Common myeloid progenitor, CD34-positive (primary cell): ENCODE data around the gene TRPV6.

Source experiments
- CTCF ChIA-PET: fragments of 350-600 bp; sonication (Branson Sonifier 250); formaldehyde crosslinking; loops from one replicate; lab custom pipeline; 2021; ENCODE audit warnings: antibody characterized with exemption; lab: Charles Lee
- POLR2A ChIA-PET: fragments of 350-600 bp; sonication (Branson Sonifier 250); formaldehyde crosslinking; loops from one replicate; lab custom pipeline; 2021; ENCODE audit warnings: antibody characterized with exemption; lab: Charles Lee
- DNase-seq, 3 donors: peaks; one replicate each; pipeline versions ENCODE4 v3.0.0 to v3.0.0-alpha.2; 2013
- H3K27ac ChIP-seq, 2 experiments: 1 replicate in 1 of 2; 2 replicates in 1 of 2; pipeline ENCODE4 v1.7.0; 2013; ENCODE audit warnings: inconsistent platforms in 2 of 2, low read length in 2 of 2, mild to moderate bottlenecking in 2 of 2, low read depth in 1 of 2, moderate library complexity in 1 of 2; ENCODE audit not compliant: severe bottlenecking in 2 of 2, insufficient read depth in 1 of 2, poor library complexity in 1 of 2
- H3K27me3 ChIP-seq, 5 experiments: replicated peaks in 2 of 5; 1 replicate in 3 of 5; 2 replicates in 2 of 5; pipeline versions ENCODE4 v1.6.1 to v1.7.0; 2013; ENCODE audit warnings: low read length in 4 of 5, mild to moderate bottlenecking in 2 of 5, moderate library complexity in 2 of 5, inconsistent platforms in 1 of 5; ENCODE audit not compliant: insufficient read depth in 5 of 5, control insufficient read depth in 4 of 5
- H3K36me3 ChIP-seq, 4 experiments: 1 replicate in 2 of 4; 2 replicates in 2 of 4; pipeline versions ENCODE4 v1.6.1 to v1.7.0; 2013; ENCODE audit warnings: low read length in 3 of 4, control low read depth in 1 of 4, mild to moderate bottlenecking in 1 of 4; ENCODE audit not compliant: control insufficient read depth in 4 of 4, insufficient read depth in 4 of 4
- H3K4me1 ChIP-seq, 4 experiments: 1 replicate in 3 of 4; 2 replicates in 1 of 4; pipeline versions ENCODE4 v1.6.1 to v1.7.1; 2013; ENCODE audit warnings: low read length in 3 of 4, mild to moderate bottlenecking in 3 of 4, control low read depth in 1 of 4, inconsistent platforms in 1 of 4, moderate library complexity in 1 of 4; ENCODE audit not compliant: control insufficient read depth in 4 of 4, insufficient read depth in 4 of 4; ENCODE audit errors: control extremely low read depth in 1 of 4
- H3K4me3 ChIP-seq, 7 experiments: 1 replicate in 4 of 7; 2 replicates in 3 of 7; pipeline versions ENCODE4 v1.5.1 to v1.7.0; 2013; ENCODE audit warnings: mild to moderate bottlenecking in 7 of 7, low read length in 6 of 7, moderate library complexity in 6 of 7, inconsistent platforms in 2 of 7, low read depth in 2 of 7, control low read depth in 1 of 7; ENCODE audit not compliant: insufficient read depth in 4 of 7, control insufficient read depth in 1 of 7; ENCODE audit errors: extremely low read depth in 1 of 7
- H3K9me3 ChIP-seq, 5 experiments: 1 replicate in 4 of 5; 2 replicates in 1 of 5; pipeline versions ENCODE4 v1.6.1 to v1.7.1; 2013; ENCODE audit warnings: low read length in 4 of 5, mild to moderate bottlenecking in 2 of 5, inconsistent platforms in 1 of 5, low read depth in 1 of 5, moderate library complexity in 1 of 5; ENCODE audit not compliant: control insufficient read depth in 4 of 5, insufficient read depth in 2 of 5; ENCODE audit errors: control extremely low read depth in 1 of 5
- WGBS: methylation state at CpG from one replicate; pipeline ENCODE4 v1.1.5; 2013; ENCODE audit not compliant: insufficient coverage; 5-methylcytosine and 5-hydroxymethylcytosine counted together

The TRPV6 gene

DNA sequence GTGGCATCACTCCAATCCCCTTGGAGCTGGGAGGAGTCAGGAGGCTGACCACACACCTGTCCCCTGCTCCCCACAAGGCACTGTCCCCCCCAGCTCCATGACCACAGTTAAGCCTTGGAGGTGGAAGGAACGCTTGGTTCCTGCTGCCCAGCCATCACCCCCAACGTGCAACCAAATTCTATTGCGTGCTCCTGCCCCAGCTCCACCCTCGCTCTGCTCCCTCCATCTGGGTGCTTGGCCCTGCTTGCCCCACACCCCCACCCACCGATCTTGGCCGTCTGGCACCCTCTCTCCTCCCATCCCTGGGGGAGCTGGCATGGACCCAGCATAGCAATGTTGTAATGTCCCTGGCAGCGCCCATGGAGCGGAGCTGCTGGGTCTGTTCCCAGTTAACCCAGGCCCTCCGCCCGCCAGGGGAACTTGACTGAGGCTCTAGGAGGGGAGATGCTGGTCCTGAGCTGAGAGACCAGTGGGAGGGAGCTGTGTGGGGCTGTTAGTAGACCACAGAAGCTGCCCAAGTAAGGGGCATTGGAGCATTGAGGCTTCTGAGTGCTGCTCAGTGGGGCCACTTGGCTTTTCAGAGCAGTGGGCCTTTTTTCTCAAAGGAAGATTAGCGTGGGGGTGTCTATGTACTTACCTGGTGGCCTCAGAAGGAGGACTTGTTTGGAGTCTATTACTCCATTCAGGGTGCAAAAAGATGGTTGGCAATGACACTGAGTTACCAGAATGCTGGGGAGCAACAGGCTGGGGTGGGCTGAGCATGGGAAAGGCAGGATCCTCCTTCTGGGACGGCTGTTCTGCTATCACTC, 29.6 kb downstream of the TRPV6 start:
- Histone ChIP-seq H3K4me3 (peak overlapping the region in 5 of 7 experiments; percentile 77 to 91 (median 84)), H3K9me3 (no peaks in the 10 kb centered on the region), H3K27me3 (no peaks in the 10 kb centered on the region), H3K36me3 (no peaks in the 10 kb centered on the region), H3K4me1 (peaks cover 5 to 33% (median 18%) of the 10 kb centered on the region in 4 experiments), H3K27ac (no peak overlapping the region)
- WGBS, result 83% methylated on average over 8 of the region's 12 CpGs
- no peak for DNase-seq
- CTCF ChIA-PET, result interaction anchor here (0.8 to 2.3 kb wide), 8 partner anchors 9 to 225 kb away, joined by 3 to 12 read pairs (median 4); no protein-coding TSS in a partner anchor
- POLR2A ChIA-PET, result no interaction called here

- no peak overlapping the region for H3K27ac ChIP-seq
- 12% methylated on average over 37 of the region's 43 CpGs for WGBS
- H3K9me3 ChIP-seq, result no peaks in the 10 kb centered on the region
- ChIA-PET POLR2A (no interaction called here), CTCF (interaction anchor here (0.8 to 2.3 kb wide), 12 partner anchors 9 to 224 kb away, joined by 3 to 12 read pairs (median 4); no protein-coding TSS in a partner anchor)
- H3K36me3 ChIP-seq, result no peaks in the 10 kb centered on the region
- peak in 1 of 3 donors; percentile 50 for DNase-seq
- H3K27me3 ChIP-seq, result no peaks in the 10 kb centered on the region
- H3K4me1 ChIP-seq, result peaks cover 5 to 33% (median 18%) of the 10 kb centered on the region in 4 experiments
- H3K4me3 ChIP-seq, result peak overlapping the region; percentile 77 to 96 (median 84)
Measured at GRCh38 chr7:142855114-142855743, 30.3 kb downstream of the TRPV6 start.

DNA sequence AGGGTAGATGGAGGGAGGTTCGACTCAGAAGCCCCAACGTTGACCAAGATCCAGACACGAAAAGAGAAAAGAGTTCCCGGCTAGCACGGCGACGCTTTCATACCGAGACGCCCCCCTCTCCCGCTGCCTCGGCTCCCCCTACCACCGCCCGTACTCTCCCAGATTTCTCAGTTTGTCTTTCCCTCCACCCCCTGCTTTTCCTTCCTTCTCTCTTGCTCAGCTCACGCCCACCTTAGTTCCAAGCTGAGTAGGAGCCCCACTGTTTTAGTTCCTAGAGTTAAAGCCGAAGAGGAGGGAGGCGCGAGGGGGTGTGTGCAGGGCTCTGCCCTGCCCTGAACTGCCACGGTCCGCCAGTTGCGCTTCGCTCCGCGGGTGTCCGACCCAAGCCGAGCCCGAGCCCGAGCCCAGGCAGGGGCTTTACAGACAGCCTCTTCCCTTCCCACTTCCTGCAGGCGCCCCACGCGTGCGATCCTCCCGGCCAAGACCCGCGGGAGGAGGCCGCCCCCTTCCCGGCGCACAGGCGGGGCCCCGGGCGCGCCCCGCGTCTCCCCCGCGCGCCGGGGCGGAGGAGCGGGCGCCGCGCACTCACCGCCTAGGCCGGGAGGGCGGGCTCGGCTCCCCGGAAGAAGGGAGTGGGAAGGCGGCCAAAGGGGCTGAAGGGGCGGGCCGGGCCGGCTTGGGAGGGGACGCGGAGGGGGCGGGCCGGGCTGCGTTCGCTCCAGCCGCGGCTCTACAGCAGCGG, 31.0 kb downstream of the TRPV6 start, which contains the start of gene EPHB6:
Gene EPHB6 (plus strand): TSS at position 705 of the 742 bp plus-strand sequence. CDS start 8,152 bp downstream, outside the sequence.
- under 1% methylated on average over 32 of the region's 70 CpGs for WGBS
- peak; percentile 50 to 82 (median 70) for DNase-seq

GRCh38 chr7:142853739-142854371, 31.7 kb downstream of the TRPV6 start:
- Histone ChIP-seq H3K36me3 (no peaks in the 10 kb centered on the region), H3K9me3 (no peaks in the 10 kb centered on the region), H3K4me3 (peak overlapping the region; percentile 77 to 96 (median 84)), H3K27ac (no peak overlapping the region), H3K4me1 (peaks cover 5 to 31% (median 18%) of the 10 kb centered on the region in 4 experiments), H3K27me3 (no peaks in the 10 kb centered on the region)
- ChIA-PET CTCF (interaction anchor here (0.7 to 2.3 kb wide), 11 partner anchors 9 to 152 kb away, joined by 3 to 12 read pairs (median 4); no protein-coding TSS in a partner anchor), POLR2A (no interaction called here)
- DNase-seq, result peak; percentile 84 to 94 (median 90)
- WGBS, result 0% methylated on average over 14 of the region's 23 CpGs

More for the DNA sequence above, 31.0 kb downstream of the TRPV6 start, which contains the start of gene EPHB6:
- Histone ChIP-seq H3K36me3 (no peaks in the 10 kb centered on the region), H3K4me1 (peaks cover 5 to 33% (median 18%) of the 10 kb centered on the region in 4 experiments), H3K27ac (peak within 1 kb of the TSS; percentile 28 to 54), H3K4me3 (peak within 1 kb of the TSS; percentile 77 to 96 (median 84)), H3K9me3 (no peaks in the 10 kb centered on the region), H3K27me3 (no peaks in the 10 kb centered on the region)
- POLR2A ChIA-PET, result no interaction called here
- CTCF ChIA-PET, result interaction anchor here (0.8 to 2.3 kb wide), 10 partner anchors 8 to 152 kb away, joined by 3 to 12 read pairs (median 5); no protein-coding TSS in a partner anchor

DNA sequence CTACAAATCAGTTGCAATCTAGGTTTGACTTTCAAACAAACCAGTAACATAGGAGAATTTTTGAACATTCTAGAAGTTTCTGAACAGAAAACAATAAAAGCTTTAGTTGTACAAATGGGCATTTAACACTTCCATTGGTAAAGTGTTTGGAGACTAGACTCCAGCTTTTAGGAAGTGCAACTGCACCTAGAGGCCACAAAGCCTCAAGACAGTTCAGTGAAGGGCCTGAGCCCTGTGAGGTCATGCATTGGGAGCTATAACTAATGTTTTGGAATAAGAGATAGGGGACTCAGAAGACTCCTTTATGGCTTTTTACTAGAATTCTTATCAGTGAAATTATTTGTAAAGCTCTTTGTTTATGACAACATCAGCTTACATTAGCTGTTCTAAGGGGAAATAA, 33.6 kb downstream of the TRPV6 start:
- POLR2A ChIA-PET, result no interaction called here

GRCh38 chr7:142851269-142851668, 34.3 kb downstream of the TRPV6 start:
- CTCF ChIA-PET, result interaction anchor here (1.2 to 2.5 kb wide), 9 partner anchors 9 to 247 kb away, joined by 3 to 18 read pairs (median 5); no protein-coding TSS in a partner anchor
- Histone ChIP-seq H3K4me1 (peaks cover 5 to 29% (median 17%) of the 10 kb centered on the region in 4 experiments), H3K27me3 (no peaks in the 10 kb centered on the region), H3K36me3 (no peaks in the 10 kb centered on the region), H3K9me3 (no peaks in the 10 kb centered on the region), H3K27ac (no peak overlapping the region), H3K4me3 (no peak overlapping the region)
- WGBS, result 100% methylated on average over 4 of the region's 4 CpGs
- no peak for DNase-seq
- POLR2A ChIA-PET, result no interaction called here

More for the DNA sequence above, 33.6 kb downstream of the TRPV6 start:
- no peaks in the 10 kb centered on the region for H3K27me3 ChIP-seq
- DNase-seq, result peak in 1 of 3 donors; percentile 17
- H3K36me3 ChIP-seq, result no peaks in the 10 kb centered on the region
- H3K4me3 ChIP-seq, result no peak overlapping the region
- no peaks in the 10 kb centered on the region for H3K9me3 ChIP-seq
- H3K4me1 ChIP-seq, result peaks cover 5 to 31% (median 18%) of the 10 kb centered on the region in 4 experiments
- CTCF ChIA-PET, result interaction anchor here (1.2 to 2.5 kb wide), 10 partner anchors 9 to 248 kb away, joined by 3 to 18 read pairs (median 5); no protein-coding TSS in a partner anchor
- no peak overlapping the region for H3K27ac ChIP-seq
